ENCODE results near the gene AMACR. TPM values are rescaled to one million over a fixed set of nuclear protein-coding genes. Genes with fewer than 3 reads are reported as not detected.

Gene AMACR
- total and polyA plus RNA-seq, 9 of the 15 experiments (the other 6 are each of a cell fraction or from before 2014, with no cell fraction given), result 0.72 to 4.6 (median 4.0) TPM

- TF ChIP-seq RREB1 (CRISPR knock-in tag; IDR thresholded peaks at IDR 0.05), result no peak
- TF ChIP-seq HDGF (IDR thresholded peaks at IDR 0.05), result no peak
- TF ChIP-seq FOXA1 (IDR thresholded peaks at IDR 0.05; ENCODE audit: borderline replicate concordance), result no peak
- TF ChIP-seq ZNF408 (CRISPR knock-in tag; IDR thresholded peaks at IDR 0.05; ENCODE audit: low read depth), result no peak
- TF ChIP-seq SNIP1 (IDR thresholded peaks at IDR 0.05; ENCODE audit: low read depth), result no peak
- TF ChIP-seq ZKSCAN8 (CRISPR knock-in tag; IDR thresholded peaks at IDR 0.05), result no peak
- no peak for TF ChIP-seq ZNF778 (CRISPR knock-in tag; IDR thresholded peaks at IDR 0.05)
Observed at GRCh38 chr5:34038390-34038789, 30.5 kb upstream of the AMACR start (continued).

All from K562 (cell line).